CD4-positive, alpha-beta T cell treated with Interleukin-15 for 1 hour (primary cell): ENCODE measurements around the gene CHST4.
"Not testable (repeated sequence)": the region's sequence is repeated elsewhere in the genome, so short reads cannot be mapped to it uniquely, and the experiment has no call there.

Experiments used
- DNase-seq: peaks from one replicate; pipeline ENCODE4 v3.0.0-alpha.2; 2020

CHST4 gene

DNA sequence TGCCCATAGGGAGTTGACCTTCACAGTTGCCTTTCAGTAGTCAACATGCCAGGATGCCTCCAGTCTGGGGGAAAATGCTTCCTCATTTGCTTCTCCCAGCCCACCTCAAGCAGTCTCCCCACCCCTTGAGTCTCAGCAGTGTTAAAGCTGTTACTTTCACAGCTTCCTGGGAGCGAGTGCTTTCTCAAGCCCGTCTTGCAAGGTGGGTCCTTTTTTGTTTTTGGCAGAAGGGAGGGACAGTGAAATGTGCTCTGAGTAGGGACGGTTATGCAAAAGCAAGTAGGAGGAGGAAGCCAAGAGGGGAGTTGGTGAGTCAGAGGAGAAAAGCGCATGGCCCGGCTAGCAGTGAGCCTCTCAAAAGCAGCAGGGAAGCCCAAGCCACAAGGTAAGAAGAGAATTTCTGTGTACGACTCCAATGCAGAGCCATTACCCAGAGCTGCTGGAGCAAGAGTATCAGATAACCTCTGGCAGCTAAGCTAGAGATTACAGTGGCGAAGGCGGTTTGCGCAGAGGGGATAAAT lies at the start of gene CHST4:
TSS of gene CHST4 (plus strand) at position 316 of the 521 bp plus-strand sequence. CDS start 10,252 bp downstream, outside the sequence.
- DNase-seq, result no peak

DNA sequence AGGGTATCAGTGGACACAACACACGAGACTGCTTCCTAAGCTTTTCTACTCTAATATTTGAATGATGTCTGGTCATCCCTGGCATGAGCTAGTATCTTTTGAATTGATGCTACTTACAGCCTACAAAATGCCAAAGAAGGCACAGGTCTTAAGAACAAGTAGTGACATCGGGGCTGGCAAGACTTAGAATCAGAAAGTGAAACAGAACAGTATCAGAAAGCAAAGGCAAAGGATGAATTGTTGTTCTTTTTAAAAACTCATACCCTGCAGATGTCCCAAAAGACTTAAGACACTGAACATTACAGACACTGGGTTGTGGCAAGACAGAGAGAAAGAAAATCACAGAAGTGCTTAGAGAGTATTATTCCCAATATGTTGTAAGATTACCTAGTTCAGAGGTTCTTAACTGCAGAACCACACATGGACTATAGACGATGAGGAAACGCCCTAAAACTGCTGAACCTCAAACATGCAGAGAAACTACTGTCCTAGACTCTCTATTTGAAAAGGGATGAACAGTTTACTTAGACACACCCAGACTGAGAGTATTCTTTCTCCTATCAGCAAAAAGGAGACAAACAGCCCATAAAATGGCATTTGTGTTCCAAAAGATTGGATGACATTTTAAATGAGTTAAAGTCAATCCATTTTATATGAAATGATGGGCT lies 49.6 kb upstream of the CHST4 start:
- DNase-seq, result no peak

DNA sequence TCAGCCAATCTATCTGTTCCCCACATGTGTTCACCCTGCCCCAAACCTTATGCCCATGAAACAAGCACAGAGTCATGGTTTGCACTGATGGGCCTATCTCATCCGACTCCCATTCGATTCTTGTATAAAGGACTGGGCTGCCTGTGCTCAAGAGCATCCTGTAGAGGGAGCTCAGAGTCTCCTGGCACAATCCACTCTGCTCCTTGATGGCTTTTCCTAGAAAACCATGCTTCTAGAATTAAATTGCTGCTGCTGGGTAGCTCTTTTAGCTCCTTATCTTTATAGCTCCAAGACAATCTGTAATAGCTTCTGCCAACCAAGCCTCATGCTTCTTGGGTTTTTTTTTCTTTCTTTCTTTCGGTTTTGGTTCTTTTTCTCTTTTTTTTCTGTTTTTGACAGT lies 46.8 kb upstream of the CHST4 start:
- DNase-seq, result no peak

GRCh38 chr16:71480956-71481355 lies 45.3 kb upstream of the CHST4 start:
- DNase-seq, result no peak

- DNase-seq, result no peak
Observed at GRCh38 chr16:71482569-71482968, 43.7 kb upstream of the CHST4 start.

- DNase-seq, result peak; percentile 88
Observed at GRCh38 chr16:71484006-71484893, 42.0 kb upstream of the CHST4 start.

DNA sequence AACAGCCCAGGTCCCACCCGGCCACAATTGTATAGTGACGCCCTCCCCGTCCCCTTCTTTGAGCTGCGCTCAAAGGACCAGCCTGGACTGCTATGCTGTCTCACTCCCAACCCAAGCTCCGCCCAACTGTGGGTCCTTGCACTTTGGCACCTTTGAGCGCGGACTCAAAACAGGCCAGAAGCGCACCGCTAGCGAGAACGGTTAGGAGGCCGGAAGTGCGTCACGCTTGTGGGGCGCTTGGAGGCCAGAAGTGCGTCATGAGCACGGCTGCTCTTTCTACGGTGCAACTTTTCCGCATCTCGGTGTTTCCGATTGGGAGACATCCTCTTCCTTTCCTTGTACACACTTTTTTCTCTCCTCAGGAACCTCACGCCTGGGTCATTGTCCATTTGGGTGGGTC lies 37.1 kb upstream of the CHST4 start, which contains the start of gene ZNF19:
TSS of gene ZNF19 (minus strand) at position 203 of the 400 bp plus-strand sequence. CDS start 7,210 bp downstream, outside the sequence.
- no peak for DNase-seq

GRCh38 chr16:71490361-71490760 lies 35.9 kb upstream of the CHST4 start:
- no peak for DNase-seq

DNA sequence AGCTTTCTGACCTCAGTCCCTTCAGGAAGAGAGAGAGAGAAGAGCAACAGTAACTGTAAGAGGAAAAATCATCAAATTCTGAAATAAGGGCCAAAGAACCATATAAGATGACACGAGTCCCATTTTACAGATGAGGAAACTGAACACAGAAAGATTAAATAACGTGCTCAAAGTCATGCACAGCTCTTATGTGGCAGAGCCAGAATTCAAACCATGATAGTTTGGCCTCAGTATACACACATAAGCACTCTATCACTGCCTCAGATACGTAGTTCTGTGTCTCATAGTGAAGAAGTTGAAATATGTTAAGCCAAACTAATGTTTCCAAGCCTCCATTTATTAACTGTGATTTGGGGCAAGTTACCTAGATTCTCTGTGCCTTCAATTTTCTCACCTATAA lies 35.2 kb upstream of the CHST4 start:
- no peak for DNase-seq

GRCh38 chr16:71492786-71493185 lies 33.4 kb upstream of the CHST4 start:
- no peak for DNase-seq

GRCh38 chr16:71493213-71493612 lies 33.0 kb upstream of the CHST4 start:
- no peak for DNase-seq

DNA sequence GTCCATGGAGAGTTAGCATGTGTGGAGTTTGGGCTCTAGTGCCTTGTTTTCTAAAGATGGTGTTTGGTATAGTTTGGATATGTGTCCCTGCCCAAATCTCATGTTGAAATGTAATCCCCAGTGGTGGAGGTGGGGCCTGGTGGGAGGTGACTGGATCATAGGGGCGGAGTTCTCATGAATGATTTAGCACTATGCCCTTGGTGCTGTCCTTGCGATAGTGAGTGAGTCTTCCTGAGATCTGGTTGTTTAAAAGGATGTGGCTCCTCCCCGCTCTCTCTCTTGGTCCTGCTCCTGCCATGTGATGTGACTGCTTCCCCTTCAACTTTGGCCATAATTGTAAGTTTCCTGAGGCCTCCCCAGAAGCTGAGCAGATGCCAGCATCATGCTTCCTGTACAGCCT lies 28.2 kb upstream of the CHST4 start:
- no peak for DNase-seq

GRCh38 chr16:71499775-71500364 lies 26.4 kb upstream of the CHST4 start:
- DNase-seq, result peak; percentile 35

- no peak for DNase-seq
Observed at GRCh38 chr16:71500964-71501363, 25.3 kb upstream of the CHST4 start.

DNA sequence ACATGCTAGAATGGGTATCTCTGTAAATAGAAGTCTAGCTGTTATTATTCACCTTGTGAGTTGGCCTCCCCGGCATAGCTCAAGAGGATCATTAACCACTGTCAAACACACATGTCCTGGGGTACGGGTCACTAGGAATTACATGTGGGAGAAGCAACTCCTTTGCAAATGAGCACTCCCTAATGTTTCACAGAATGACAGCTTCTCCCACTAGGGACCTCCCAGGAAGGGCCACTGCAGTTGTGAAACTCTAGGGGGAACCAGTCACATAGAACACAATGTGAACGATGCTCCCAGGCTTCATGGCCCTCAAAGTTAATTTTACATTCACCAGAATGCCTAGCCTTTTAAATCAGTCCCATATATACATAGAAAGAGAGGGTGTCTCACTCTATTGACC lies 24.7 kb upstream of the CHST4 start:
- no peak for DNase-seq

DNA sequence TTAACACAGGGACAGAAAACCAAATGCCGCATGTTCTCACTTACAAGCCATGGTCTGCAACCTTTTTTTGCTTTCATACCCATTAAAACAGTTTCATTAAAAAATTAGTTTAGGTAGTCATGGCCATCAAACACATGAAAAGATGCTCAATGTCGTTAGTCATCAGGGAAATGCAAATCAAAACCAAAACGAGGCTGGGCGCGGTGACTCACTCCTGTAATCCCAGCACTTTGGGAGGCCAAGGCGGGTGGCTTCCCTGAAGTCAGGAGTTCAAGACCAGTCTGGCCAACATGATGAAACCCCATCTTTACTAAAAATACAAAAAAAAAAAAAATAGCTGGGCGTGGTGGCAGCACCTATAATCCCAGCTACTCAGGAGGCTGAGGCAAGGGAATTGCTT lies 22.2 kb upstream of the CHST4 start:
- DNase-seq, result not testable (repeated sequence)

GRCh38 chr16:71504901-71505300 lies 21.3 kb upstream of the CHST4 start:
- DNase-seq, result no peak

DNA sequence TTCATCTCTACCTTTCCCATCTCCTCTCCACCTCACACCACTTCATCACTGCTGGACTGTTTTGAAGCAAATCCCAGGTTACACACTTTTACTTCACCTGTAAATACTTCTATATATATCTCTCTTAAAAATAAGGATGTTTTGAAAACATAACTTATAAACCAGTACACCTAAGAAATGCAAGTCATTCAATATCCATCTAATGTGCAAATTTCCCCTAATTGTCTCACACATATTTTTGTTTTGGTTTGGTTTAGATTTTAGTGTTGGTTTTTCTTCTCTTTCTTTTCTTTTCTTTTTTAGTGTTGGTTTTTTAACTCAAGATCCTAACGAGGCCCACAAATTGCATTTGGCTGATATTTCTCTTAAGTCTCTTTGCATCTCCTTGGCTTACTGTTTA lies 19.2 kb upstream of the CHST4 start:
- no peak for DNase-seq

GRCh38 chr16:71513302-71513701 lies 12.9 kb upstream of the CHST4 start:
- no peak for DNase-seq

- no peak for DNase-seq
Observed at GRCh38 chr16:71514476-71514875, 11.8 kb upstream of the CHST4 start.

GRCh38 chr16:71515026-71515425 lies 11.2 kb upstream of the CHST4 start:
- no peak for DNase-seq

GRCh38 chr16:71520550-71520949 lies 5.7 kb upstream of the CHST4 start:
- no peak for DNase-seq
